NCI-H2171 (cell line): ENCODE results near the gene CGNL1.

Experiments
- DNase-seq: peaks from one replicate; lab custom pipeline; 2025; lab: John Stamatoyannopoulos, UW

Gene CGNL1

DNA sequence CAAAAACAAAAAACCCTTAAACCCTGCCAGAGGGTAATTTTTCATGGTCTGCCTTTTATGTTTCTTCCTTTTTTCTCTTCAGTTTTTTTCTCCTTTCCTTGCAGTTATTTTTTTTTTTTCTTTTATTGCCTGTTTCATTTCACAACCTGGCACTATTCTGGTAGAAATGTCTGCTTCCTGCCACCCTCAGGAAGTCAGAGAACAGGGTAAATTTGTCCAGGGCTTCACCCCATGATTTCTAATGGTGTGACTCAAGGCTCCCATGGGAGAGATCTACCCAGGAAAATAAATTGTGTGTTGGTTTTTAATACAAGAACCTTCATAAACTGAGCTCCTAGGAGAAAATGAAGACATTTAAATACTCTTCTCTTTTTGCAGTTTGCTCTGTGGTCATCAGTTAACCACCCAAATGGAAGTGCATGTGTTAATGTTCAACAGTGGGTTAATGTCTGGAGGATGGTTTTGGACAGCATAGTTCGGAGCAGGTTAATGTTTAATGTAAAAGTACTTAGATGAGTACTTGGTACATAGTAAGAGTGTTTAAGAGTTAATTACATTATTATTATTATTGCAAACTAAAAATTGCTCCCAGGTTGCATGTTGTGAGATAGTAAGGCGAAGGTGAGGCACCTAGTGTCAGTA, 45.9 kb downstream of the CGNL1 start:
- DNase-seq: no peak

DNA sequence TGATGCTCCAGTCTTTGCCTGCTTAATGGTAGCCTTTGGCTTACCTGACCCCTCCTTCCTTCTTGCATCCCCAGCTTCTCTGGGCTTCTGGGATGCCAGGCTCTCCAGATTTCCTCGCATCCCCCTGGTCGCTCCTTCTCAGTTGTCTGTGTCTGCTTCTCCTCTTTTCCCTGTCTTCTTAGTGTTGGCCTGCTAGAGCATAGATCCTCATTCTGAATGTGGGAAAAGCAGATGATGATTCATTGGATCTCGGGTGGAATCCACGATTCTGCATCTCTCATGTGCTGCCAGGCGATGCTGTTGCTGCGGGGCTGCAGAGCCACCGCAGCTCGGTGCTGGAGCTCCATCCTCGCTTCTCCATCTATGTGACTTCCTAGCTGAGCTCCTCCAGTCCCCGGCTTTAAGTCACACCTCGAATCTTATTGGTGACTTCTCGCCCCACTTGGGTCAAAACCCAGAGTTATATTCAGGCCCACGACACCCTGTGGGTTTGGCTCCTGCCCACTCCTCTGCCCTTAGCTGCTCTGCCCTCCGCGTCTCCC, 47.4 kb downstream of the CGNL1 start:
- DNase-seq: no peak

DNA sequence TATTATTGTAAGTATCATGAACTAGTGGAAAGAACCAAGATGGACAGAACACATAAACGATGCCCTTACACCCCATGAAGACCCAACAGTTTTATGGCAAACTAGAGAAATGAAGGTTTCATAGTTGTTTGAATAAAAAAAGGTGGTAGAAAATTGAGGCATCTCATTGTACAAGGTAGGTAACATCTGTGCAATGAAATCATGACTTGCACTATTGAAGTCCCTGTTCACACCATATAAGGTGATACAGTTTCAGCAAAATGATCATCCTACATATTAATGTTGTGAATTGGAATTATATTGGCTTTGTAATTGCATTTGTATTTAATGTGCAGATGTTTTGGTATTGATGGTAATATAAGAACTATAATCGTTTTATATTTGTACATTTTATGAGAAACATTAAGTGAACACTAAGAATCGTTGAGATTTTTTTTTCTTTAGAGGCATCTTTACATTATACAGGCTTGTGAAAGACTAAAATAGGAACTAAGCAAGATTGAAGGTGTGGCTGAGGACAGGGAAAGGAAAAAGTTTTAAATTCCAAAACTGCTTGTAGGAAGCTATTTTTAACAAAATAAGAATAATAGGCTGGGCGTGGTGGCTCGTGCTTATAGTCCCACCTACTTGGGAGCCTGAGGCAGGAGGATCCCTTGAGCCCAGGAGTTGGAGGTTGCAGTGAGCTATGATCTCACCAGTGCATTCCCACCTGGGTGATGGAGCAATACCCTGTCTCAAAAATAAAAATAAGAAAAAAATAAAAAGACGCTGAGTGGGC, 48.5 kb downstream of the CGNL1 start:
- no peak for DNase-seq

DNA sequence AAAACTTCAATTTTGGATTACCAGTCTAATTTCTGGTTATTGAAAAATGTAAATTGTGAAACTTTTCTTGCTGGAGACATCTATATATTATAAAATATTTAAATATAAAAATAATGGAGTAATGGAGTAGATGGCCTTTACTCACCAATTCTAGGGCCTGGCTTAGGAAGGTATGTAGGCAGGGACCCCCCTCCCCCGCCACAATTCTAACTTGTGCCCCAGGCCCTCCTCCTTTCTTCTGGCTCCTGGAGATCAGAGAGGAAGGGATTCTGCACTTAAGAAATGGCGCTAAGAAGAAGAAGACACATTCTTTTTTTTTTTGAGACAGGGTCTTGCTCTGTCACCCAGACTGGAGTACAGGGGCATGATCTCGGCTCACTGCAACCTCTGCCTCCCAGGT, 49.5 kb downstream of the CGNL1 start:
- no peak for DNase-seq

DNA sequence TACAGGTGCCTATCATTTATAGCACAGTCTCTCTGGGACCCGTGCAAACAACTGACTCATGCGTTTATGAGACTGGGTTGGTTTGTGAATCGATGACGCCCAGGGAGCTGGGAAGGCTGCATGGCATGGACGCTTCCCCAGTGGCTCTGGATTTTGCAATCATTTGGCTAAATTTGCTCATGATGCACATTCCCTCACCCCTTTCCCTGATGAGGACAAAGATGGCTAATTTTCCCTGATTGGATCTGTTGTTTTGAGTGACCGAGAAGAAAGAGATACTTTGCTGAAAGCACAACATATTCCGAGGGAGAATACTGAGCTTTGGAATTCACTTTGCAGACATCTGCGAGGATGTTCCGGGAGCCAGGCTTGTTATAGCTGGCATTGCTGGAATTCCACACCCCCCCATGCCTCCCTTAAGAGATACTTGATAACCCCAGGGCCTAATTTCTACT, 51.1 kb downstream of the CGNL1 start:
- no peak for DNase-seq

- DNase-seq: no peak
Observed at GRCh38 chr15:57432141-57432741, 55.9 kb downstream of the CGNL1 start.

GRCh38 chr15:57436166-57436565, 59.9 kb downstream of the CGNL1 start:
- DNase-seq: no peak

DNA sequence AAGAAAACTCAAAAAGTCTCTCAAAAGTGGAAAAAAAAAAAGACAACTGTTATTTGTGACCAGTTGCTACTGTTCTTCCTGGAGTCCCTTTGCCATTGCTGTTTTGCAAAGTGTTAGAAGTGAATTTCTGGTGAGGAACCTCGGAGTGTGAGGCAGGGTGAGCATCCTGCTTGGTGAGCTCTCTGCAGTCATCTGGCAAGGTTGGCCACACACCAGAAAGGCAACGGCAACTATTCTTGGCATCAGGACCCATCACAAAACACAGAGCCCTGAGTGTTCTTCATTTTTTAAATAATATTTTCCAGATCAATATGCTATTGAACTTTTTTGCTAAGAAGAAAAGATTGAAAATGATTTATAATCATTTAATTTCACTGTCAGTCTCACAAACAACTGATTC, 60.7 kb downstream of the CGNL1 start:
- no peak for DNase-seq

DNA sequence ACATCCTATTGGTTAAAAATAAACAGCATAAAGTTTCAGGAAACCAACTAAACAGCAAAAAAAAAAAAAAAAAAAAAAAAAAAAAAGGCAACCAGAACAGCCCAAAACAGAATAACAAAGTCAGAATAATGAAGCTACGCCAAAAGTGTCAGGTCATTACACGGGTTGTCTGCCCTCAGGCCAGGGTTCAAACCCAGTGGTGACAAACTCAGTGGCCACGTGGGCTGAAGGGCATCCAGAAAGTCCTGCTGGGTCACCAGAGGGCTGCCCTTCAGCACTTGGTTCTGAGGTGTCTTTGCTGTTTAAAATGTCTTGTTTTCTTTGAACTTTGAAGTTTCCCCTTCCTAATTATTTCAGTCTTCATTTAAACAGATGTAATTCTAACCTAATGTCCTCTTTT, 61.3 kb downstream of the CGNL1 start:
- DNase-seq: no peak

DNA sequence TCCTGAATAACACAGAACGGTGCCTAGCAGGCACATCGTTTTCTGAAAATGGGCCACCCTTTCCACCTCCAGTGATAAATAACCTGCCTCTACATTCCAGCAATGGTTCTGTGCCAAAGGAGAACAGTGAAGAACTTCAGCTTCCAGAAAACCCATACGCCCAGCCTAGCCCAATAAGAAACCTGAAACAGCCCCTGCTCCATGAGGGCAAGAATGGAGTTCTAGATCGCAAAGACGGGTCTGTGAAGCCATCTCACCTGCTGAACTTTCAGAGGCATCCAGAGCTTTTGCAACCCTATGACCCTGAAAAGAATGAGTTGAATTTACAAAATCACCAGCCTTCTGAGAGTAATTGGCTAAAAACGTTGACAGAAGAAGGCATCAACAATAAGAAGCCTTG, 61.9 kb downstream of the CGNL1 start:
- DNase-seq: no peak

DNA sequence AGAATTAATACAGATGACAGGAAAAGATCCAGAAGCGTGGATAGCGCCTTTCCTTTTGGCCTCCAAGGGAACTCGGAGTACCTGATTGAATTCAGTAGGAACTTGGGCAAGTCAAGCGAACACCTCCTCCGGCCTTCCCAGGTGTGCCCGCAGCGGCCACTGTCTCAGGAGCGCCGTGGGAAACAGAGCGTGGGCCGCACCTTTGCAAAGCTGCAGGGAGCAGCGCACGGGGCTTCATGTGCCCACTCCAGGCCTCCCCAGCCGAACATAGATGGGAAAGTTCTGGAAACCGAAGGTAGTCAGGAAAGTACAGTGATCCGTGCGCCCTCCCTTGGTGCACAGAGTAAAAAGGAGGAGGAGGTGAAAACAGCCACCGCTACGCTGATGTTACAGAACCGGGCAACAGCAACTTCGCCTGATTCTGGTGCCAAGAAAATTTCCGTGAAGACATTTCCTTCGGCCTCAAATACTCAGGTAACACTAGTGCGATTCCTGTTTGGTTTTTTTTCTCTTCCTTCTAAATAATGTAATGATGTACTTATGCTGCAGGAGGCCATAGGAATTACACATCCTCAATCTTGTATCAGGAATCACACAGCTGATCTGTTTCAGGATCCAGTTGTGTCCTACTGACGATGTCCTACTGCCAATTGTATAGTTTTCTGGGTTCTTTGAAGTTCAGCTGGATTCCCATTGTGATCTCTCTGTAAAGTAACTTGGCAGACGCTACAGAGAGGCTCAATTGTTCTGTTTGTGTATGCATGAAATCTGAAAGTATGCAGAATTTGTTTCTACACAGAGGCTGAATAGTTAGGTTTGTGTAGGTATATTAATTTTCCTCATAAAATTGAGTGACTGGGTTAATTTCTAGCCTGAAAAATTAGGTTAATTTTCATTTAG, 63.1 kb downstream of the CGNL1 start:
- DNase-seq: no peak

DNA sequence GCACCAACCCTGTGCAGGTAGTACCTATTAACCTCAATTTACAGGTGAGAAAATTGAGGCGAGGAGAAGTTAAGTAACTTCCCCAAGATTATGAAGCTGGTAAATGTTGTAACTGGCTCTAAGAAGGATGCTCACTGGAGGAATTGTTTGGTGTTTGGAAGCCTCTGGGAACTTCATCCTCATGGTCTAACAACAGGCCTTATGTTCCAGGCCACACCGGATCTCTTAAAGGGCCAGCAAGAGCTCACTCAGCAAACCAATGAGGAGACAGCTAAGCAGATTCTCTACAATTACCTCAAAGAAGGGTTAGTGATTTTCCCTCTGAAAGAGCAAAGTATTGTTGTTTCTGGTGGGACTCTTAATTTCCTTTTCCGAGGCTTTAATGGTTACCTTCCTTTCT, 63.9 kb downstream of the CGNL1 start:
- no peak for DNase-seq

DNA sequence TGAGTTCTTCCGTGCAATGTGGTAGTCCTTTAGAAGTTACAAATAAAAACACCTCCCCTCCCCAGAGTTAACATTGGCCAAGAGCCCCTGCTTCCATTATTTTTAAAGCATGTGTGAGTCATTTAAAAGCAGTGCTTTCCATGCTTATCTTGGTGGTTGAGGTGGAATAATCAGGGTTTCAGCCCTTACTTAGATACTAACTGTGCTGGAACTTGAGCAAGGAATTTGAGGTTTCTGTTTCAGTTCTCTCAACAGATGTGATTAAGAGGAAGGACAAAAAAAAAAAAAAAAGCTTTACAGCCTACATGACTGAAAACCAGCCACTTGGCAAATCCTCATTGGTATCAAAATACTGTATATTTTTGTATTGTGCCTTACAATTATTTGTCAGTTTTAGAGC, 64.5 kb downstream of the CGNL1 start:
- DNase-seq: no peak

- no peak for DNase-seq
Observed at GRCh38 chr15:57442335-57442734, 66.0 kb downstream of the CGNL1 start.

- no peak for DNase-seq
Observed at GRCh38 chr15:57443486-57443885, 67.2 kb downstream of the CGNL1 start.

DNA sequence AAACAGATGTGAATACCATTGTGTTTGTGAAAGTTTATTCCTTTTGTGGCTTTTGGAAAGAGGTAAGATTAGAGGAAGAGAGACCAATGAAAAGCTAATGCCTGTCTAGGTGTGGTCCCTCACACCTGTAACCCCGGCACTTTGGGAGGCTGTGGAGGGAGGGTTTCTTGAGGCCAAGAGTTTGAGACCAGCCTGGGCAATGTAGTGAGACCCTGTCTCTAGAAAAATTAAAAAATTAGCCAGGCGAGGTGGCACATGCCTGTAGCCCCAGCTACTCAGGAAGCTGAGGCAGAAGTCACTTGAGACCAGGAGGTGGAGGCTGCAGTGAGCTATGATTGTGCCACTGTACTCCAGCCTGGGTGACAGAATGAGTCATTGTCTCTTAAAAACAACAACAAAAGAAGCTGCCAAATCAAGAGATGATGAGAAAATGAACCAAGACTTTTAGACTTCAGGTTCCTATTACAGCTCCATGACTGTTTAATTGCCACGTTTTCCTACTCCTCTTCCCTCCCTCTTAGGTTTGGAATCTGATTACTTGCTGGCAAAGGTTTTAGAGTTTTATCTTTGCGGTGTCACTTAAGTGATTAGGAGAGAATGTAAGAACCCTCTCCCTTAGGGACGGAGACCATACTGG, 68.7 kb downstream of the CGNL1 start:
- DNase-seq: no peak

DNA sequence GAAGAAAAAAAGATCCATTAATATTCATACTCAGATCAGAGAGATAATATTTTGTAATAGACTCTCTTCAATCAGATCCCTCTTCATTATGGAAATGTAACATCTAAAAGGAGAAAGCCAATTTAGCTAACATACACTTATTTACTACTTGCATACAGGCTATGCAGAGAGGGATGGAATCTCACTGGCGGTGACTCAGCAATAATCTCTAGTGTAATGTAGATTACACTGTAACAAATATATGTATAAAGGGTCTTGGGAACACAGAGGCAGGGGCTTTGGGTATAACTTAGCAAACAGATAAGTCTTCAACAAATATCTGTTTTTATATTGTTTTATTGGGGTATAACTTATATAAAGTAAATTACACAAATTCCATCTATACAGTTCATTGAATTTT, 69.6 kb downstream of the CGNL1 start:
- no peak for DNase-seq

DNA sequence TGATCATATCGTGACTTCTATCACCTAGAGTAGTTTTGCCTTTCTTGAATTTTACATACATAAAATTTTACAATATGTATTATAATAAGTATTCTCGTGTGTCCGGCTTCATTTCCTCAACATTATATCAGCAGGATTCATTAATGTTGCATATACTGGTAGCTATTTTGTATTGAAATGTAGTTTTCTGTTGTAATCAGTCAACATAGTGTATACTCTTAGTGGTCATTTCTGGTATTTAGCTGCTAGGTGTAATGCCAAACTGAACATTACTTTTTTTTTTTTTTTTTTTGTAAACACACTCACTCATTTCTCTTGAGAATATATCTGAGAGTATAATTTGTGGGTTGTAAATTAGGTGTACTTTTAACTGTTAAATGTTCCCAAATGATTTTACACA, 70.1 kb downstream of the CGNL1 start:
- DNase-seq: no peak

DNA sequence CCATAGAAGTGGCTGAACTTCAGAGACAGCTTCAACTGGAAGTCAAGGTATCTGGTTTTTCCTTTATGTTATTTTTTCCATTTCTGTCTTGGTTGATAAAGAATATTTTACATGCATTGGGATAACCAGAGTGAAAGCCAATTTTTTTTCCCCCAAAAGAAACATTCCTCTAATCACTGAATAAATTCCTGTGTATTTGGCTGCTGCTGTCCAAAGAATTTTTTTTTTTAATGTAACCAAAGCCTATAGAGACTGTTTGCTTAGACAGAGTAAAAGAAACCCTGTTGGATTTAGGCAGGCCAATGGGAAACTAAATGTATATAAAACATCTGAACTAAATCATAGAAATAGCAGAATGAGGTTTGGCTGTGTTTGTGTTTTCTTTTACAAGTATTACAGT, 75.2 kb downstream of the CGNL1 start:
- DNase-seq: no peak

DNA sequence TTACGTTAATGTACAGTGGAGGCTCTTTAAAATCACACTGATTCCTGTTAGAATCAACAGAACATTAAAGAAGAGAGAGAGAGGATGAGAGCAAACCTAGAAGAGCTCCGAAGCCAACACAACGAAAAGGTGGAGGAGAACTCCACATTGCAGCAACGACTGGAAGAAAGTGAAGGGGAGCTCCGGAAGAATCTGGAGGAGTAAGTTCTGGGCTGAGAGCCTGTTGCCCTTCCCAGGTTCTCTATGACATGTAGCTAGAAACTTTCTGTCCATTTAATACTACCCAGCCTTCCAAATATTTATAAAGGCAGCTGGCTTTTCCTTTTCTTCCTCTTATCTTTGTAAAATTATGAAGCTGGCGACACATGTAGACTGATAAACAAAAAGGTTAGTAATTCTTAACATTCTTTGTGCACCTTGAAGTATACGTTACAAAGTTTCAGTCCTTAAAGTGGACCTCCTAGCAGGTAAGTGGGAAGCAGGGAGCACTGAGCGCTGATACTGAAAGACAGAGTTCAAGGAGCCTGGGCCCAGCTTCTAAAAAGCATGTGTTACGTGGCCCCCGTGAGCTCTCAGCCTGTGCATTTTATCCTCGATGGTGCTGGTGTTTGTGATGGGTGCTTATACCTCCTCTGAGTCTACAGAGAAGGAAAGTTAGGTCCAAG, 75.9 kb downstream of the CGNL1 start:
- no peak for DNase-seq

GRCh38 chr15:57455929-57456328, 79.6 kb downstream of the CGNL1 start:
- DNase-seq: no peak
